GM10847 (cell line): ENCODE measurements around the gene ANAPC5.

Experiments used
- POLR2A ChIP-seq: IDR thresholded peaks from 2 replicates; pipeline ENCODE4 v1.6.1; 2011; ENCODE audit not compliant: insufficient read length; ENCODE audit errors: extremely low read depth

ANAPC5 gene

GRCh38 chr12:121373755-121374154 lies 21.5 kb upstream of the ANAPC5 start:
- TF ChIP-seq POLR2A, result no peak

GRCh38 chr12:121371404-121371803 lies 19.2 kb upstream of the ANAPC5 start:
- TF ChIP-seq POLR2A, result no peak

- TF ChIP-seq POLR2A, result no peak
Observed at GRCh38 chr12:121366063-121366459, 13.8 kb upstream of the ANAPC5 start.

- TF ChIP-seq POLR2A, result no peak
Observed at GRCh38 chr12:121365416-121366062, 13.3 kb upstream of the ANAPC5 start.

- no peak for TF ChIP-seq POLR2A
Observed at GRCh38 chr12:121364683-121365121, 12.5 kb upstream of the ANAPC5 start.

GRCh38 chr12:121358073-121358472 lies 5.9 kb upstream of the ANAPC5 start:
- no peak for TF ChIP-seq POLR2A

GRCh38 chr12:121357331-121357730 lies 5.1 kb upstream of the ANAPC5 start:
- TF ChIP-seq POLR2A, result no peak

- no peak for TF ChIP-seq POLR2A
Observed at GRCh38 chr12:121356657-121357056, 4.4 kb upstream of the ANAPC5 start.

- TF ChIP-seq POLR2A, result no peak
Observed at GRCh38 chr12:121355818-121356217, 3.6 kb upstream of the ANAPC5 start.

GRCh38 chr12:121352682-121353018 lies 439 bp upstream of the ANAPC5 start:
- TF ChIP-seq POLR2A, result no peak

GRCh38 chr12:121346747-121347146 lies 5.5 kb downstream of the ANAPC5 start:
- TF ChIP-seq POLR2A, result no peak

GRCh38 chr12:121345151-121345815 lies 6.9 kb downstream of the ANAPC5 start:
- TF ChIP-seq POLR2A, result no peak

GRCh38 chr12:121344506-121344905 lies 7.7 kb downstream of the ANAPC5 start:
- TF ChIP-seq POLR2A, result no peak

- TF ChIP-seq POLR2A, result no peak
Observed at GRCh38 chr12:121337416-121337815, 14.8 kb downstream of the ANAPC5 start.

- no peak for TF ChIP-seq POLR2A
Observed at GRCh38 chr12:121334513-121335343, 17.5 kb downstream of the ANAPC5 start.

- TF ChIP-seq POLR2A, result no peak
Observed at GRCh38 chr12:121333747-121334146, 18.5 kb downstream of the ANAPC5 start.
